HG03039 (cell line): ENCODE measurements around the gene CLDN20.
"Not testable (repeated sequence)": the region's sequence is repeated elsewhere in the genome, so short reads cannot be mapped to it uniquely, and the experiment has no call there.

Experiments
- ATAC-seq: cut with Tn5 transposase; IDR thresholded peaks from one replicate; pipeline ENCODE4 v1.9.1; 2021; ENCODE audit warnings: mild to moderate bottlenecking, moderate library complexity; ENCODE audit not compliant: unreplicated experiment

The CLDN20 gene

DNA sequence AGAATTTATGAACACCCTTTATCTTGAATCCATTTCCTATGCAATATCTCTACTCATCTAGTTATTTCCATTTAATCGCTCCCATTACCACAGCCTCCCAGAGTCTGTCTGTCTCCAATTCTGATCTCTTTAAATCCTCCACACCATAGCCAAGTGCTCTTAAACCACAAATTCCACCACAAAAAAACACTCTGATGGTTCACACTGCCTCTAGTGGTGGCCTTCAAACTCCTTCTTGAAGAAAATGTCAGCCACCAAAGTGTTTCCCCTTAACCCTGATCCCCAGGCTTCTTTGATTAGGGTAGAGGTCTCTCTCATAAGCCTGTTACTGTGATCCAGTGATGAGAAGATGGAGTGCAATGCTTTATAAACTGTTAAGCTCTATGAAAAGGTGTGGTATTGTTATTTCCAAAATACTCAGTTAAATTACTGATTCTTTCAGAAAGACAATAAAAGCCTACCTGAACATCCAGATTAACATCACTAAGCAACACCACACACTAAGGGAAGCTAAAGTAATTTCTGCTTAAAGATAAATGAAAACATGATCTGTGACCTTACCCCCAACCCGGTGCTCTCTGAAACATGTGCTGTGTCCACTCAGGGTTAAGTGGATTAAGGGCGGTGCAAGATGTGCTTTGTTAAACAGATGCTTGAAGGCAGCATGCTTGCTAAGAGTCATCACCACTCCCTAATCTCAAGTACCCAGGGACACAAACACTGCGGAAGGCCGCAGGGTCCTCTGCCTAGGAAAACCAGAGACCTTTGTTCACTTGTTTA is 4.5 kb downstream of the CLDN20 start:
- ATAC-seq, result not testable (repeated sequence)

DNA sequence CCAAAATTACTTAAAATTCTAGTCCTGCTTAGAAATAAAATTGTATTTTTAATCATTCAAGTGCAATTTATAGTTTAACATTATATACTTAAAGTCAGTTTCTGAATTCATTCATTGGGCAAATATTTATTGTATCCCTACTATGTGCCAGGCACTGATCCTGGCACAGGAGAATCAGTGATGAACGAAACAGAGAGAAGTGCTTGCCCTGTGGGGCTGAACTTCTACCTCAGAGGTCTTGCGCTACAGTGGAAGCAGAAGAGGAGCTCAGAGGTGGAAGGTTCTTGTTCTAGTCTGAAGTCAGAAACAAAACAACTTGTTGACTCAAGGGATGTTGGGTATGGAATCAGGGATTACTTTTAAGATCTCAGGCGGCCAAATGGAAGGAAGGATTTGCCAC is 6.0 kb downstream of the CLDN20 start:
- ATAC-seq, result no peak

DNA sequence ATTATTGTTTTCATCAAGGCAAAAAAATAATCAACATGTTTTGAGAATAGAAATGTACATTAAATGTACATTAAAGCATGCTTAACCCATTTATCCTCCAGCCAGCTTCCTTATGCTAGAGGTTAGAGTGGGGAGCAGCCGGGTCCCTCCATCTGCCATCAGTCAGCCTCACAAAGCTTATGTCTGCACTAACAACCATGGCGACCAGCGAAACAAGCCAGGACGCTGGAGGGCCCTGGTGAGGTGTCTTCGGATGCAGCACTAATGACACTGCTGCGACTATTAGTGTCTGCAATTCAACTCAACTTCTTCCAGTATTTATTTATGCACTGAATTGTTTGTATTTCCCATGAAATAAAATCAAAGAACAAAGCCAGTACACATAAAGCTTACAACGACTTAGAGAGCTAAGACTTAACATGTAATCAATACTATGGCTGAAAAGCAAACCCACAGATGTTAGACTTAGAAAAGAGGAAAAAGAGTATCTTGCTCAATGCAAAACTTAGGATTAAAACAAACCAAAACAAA is 6.8 kb downstream of the CLDN20 start:
- ATAC-seq, result no peak

DNA sequence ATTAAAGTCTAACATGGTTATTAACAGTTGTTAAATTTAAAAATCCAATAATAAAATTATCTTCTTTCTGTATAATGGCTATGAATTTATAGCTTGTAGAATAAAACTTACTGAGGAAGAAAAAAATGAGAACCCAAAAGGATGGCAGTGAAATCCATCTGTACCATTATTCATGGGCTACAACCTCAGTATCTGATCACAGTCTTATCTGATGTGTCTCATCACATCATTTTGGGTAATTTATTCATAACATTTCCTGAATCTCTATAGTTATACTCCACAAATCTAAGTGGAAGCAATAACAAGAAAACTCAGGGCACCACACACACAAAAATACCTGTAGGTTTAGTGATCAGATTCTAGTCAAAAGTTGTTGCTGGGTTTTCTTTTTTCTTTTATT is 7.3 kb downstream of the CLDN20 start:
- no peak for ATAC-seq

DNA sequence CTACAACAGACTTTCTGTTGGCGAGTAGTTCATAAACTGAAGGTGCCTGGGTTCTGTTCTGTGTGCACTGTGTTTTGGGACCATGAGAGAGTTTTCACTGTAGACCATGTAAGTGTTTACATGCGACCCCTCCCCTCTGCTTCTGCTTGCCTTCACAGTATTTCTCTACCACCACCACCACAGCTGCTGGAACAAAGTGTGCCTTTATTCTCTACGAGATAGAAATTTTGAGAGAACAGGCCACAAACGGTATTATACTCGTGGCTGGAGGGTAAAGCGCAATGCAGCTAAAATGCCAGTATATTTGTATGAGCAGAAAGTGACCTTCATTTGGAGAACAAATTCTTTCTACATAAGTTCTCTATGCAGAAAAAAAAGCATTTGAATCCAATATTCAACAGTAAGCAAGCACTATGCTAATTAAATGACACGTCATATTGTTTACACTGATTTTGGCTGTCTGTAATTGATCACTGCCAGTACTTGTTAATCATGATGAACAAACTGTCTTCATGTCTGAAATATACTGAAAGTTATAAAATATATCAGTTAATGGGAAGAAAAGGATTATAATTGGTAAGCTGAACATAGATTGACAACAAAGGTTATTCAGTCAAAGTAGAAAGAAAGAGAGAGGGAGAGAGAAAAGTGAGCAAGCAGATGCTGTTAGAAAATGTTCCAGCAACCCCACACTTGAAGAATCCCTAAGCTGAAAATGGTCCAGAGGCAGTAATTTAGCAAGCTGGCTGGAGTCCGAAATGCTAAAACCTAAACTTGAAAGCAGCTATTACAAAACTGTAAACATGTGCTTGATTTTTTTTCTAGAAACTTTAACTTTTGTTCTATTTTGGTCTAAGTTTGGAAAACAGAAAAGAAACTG is 8.8 kb downstream of the CLDN20 start:
- ATAC-seq, result no peak

DNA sequence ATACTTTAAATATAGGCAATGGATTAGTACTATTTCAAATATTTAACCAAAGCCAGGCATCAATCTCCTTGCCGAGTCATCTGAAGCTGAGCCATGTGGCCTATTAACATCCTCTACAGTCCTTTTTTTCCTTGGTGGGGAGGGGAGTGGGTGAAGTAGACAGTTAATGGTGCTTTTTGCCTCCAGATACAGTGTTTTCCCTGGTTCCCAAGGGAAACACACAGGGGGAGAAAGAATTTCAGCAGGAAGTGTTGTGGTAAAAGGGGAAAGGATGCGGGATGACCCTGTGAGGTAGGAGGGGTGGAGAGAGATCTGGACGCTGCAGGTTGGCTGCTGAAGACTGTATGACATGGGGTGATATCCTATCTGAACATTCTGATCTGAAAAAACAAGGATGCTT is 9.6 kb downstream of the CLDN20 start:
- no peak for ATAC-seq

DNA sequence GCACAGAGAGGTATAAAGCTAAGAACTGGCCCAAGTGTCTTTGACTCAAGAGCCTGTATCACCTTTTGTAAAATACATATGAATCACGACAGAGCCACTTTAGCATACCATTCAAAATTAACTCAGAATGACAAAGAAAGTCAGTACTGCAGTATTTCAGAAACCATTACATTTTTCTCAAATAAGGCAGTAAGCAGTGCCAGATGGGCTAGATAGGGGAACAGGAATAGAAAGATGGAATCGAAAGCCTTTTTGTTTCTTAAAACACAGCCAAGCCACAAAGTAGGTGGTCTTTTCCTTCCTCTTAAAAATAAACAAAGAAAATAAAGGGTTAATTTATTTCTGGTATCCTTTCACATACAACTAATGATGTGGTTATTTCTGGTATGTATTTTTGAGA is 10.3 kb downstream of the CLDN20 start:
- ATAC-seq, result no peak

DNA sequence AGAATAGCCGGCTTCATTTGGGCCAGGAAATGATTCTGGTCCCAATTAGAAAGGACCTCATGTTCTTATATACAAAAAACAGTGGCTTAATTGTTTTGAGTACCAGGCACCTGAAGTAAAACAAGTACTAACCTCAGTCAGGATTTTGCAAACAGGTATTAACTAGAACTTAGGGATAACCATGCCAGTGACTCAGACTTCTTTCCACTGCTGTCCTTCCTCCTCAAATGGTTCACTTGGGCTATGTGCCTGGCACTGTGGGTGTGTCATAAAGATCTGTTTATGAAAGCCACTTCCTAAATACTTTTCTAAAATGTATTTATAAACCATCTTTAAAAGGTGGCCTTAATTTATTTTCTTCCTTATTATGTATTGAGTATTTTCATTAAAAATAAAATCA is 10.7 kb downstream of the CLDN20 start:
- ATAC-seq, result no peak

DNA sequence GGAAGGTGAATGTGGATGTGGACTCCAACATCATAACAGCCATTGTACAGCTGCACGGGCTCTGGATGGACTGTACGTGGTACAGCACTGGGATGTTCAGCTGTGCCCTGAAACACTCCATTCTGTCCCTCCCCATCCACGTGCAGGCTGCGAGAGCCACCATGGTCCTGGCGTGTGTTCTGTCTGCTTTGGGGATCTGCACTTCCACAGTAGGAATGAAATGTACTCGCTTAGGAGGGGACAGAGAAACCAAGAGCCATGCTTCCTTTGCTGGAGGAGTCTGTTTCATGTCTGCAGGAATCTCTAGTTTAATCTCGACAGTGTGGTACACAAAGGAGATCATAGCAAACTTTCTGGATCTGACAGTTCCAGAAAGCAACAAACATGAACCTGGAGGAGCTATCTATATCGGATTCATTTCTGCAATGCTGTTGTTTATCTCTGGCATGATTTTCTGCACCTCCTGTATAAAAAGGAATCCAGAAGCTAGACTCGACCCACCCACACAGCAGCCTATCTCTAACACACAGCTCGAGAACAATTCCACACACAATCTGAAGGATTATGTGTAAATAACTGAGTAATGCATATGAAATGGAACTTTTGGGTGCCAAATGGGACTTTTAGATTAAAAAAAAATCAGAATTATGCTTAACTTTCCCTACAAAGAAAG is 12.1 kb downstream of the CLDN20 start:
- ATAC-seq, result no peak

DNA sequence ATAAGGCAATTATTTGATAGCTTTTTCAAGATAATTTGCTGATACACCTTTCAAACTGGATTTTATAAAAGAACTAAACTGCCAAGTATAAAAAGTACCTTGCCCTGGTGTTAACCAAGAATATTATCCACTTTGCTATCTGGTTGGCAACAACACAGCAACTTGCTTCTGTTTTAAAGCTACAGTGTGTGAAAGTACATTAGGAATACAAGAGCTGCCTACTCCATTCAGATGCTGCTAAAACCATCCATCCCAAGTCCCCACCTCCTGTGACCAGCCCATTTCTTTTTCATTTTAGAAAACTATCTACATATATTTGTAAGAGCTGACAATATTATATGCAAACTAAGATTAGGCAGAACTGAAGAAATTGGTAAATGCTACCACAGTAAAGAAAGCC is 12.8 kb downstream of the CLDN20 start:
- ATAC-seq, result no peak

DNA sequence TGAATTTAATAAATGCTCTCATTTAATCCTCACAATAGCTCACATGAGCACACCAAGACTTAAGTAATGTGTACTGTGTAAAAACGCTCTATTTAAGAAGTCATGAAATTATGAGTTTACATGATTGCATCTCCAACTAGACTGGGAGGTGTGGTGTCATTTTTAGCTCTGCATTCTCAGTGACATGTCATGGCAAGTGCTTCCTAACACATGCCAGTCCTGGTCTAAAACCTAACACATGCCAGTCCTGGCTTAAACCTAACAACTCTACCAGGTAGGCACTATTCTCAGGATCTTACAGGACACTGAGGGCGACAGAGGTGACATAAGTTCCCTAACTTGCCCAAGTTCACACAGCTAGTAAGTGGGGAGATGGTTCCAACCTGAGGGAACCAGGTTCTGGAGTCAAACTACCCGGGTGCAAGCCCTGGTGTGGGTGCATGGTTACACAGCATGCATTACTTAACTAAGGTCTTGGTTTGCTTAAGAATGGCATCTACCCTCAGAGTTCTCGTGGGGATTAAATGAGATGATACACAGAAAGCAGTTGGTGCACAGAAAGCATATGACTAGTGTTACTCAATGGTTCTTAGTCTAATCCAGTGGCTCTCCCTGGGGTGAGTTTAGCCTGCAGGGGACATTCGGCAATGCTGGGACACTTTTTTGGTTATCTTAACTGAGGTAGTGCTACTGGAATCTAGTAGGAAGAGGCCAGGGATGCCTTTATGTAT is 14.7 kb downstream of the CLDN20 start:
- ATAC-seq, result no peak

DNA sequence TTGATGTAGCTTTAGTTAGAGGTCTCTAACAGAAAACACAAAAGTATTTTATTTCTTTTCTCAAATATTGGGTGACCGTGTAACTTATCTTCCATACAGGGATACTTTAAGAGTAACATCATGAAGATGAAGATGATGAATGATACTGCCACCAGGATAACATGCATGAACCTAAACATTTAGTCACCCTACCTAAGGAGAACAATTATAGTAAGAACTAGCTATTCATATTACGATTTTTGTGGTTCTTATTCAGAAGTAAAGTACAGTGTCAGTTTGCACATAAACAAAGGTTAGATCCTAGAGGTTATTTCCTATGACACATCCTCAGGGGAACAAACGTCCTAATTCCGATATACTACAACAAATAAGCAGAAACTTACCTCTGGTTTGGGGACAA is 21.0 kb downstream of the CLDN20 start:
- no peak for ATAC-seq

DNA sequence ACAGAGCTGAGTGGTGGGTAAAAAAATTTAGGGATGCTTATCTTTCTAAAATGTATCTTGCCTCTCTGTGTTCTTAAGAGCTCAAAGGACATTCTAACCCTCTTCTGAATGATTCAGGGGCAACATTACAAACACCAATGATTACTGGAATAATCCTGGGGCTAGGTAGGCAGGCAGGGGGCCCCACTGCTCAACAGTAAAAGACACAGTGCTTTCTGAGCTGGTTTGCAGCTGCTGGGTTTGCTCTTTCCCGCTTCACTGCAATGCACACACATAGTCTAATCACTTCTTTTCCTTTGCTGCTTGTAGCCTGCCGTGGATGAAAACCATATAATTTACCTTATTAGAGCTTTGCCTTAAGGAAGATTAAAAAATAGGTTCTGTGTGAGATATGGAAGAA is 23.9 kb downstream of the CLDN20 start:
- ATAC-seq, result no peak

DNA sequence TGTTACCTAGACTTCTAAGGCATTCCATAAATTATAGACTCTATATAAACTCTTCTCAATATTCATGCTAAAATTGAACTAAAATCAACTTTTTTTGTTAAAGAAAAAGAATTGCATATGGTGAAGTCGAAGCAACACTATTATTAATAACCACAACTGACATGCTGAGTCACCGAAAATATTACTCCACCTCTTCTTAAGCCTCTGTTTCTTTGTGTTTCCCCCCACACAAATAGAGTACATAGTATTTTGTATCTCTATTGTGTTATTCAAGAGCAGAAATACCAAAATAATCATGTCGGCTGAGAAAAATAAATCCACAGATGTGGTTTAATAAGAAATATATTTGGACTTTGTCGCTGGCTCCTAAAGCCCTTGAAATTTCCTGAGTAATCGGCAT is 26.7 kb downstream of the CLDN20 start:
- no peak for ATAC-seq

DNA sequence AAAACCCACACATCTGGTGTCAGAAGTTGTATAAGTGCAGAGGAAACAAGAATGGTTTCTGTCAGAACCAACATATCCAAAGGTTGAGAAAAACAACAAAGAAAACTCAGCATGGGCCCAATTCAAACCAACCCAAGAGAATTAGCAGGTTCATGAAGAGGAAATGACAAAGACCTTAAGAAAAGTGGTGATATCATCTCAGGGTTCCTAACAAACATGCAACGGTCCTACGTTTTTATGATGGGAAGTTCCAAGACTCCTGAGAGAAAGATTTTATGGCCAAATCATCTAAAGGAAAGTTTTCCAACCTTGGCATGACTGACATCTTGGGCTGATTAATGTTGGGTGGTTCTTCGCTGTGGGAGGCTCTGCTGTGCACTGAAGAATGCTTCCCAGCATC is 27.5 kb downstream of the CLDN20 start:
- ATAC-seq, result no peak

DNA sequence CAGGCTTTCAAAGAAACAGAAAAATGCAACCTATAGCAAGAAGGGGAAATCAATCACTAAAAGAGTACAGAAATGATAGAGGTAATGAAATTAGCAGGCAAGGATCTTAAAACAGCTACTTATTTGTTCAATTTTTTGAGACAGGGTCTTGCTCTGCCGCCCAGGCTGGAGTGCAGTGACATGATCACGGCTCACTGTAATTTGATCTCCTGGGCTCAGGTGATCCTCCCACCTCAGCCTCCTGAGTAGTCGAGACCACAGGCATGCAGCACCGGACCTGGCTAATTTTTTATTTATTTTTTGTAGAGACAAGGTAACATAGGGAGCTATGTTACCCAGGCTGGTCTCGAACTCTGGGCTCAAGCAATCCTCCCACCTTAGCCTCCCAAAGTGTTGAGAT is 28.9 kb downstream of the CLDN20 start:
- ATAC-seq, result no peak

DNA sequence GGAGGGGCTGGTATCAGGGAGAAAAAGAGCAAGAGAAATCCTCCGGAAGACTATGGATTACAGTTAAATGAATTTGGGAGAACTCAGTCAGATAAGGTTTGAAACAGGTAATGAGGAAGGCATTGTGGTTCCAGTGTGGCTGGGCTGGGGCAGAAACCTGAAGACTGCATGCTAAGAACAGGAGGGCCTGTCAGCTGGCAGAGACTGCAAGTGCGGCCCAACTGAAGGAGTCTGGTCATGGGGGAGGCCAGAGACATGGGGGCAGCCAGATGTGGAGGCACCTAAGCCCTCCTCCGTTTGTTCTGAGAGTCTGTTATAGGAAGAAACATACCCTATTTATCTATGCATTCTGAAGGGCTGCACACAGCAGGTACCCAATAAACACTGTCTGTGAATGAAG is 33.9 kb downstream of the CLDN20 start:
- ATAC-seq, result no peak

DNA sequence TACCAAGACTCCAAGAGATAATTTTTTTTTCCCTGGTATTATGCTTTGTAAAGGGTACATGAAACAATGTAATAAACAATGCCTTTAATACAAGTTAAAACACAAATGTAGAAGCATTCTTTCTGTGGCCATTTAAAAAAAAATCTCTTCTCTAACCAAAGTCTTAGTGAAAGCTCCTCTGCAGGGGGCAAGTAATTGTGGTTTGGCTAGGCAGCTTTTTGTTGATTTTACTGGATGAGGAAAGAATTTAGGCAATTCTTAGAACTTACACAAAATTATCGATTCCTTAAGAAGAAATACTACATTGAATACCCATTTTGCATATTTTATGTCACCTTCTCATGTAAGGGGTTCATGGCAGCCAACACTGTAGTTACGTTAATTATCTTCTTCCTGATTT is 38.1 kb downstream of the CLDN20 start:
- ATAC-seq, result no peak

DNA sequence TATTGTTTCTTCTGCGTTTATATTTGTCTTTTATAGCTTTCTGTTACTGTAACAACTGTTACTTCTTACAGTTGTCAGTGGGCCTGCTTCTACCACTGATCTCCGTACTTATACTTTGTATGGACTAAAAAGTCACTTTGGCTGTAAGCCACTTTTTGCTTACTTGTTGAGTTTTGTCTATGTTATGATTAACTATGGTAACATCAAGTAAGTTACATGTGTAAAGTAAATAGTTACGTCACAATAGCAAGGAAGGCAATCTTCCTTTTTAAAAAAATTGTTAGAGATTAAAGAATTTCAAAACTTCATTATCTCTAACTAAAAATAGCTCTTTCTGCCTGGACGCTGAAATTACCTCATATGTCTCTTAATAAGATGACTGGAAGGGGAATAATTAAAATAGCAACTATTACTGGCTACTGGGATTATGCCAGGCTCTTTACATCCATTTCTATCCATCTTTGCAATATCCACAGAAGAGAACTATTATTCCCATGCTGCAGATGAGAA is 39.6 kb downstream of the CLDN20 start:
- ATAC-seq, result no peak

DNA sequence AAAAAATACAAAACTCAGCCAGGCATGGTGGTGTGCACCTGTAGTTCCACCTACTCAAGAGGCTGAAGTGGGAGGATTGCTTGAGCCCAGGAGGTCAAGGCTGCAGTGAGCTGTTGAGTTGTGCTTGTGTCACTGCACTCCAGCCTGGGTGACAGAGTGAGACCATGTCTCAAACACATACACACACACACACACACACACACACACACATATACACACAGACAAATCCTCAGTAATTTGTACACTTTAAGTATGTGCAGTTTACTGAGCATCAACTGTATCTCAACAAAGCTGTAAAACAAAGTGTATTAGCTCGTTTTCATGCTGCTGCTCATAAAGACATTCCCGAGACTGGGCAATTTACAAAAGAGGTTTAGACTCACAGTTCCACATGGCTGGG is 43.1 kb downstream of the CLDN20 start:
- ATAC-seq, result no peak

DNA sequence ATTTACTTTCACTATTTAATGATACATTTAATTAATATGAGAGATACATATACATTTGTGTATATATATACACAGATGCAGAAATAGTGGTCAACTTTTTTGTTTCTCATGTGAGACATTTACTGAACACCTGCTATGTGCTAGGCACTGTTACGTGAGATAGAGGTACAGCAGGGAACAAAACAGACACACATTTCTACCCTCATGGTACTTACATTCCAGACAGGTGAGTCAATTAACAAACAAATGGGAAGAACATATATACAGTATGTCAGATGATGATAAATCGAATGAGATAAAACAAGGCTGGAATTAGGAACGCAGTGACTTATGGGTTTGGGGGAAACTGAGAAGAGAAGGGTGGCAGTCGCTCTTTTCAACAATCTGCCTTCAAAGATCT is 45.3 kb downstream of the CLDN20 start:
- no peak for ATAC-seq
